Type B pancreatic cell (in vitro differentiated cells): ENCODE data around the gene LRCOL1. TPM values are rescaled to one million over a fixed set of nuclear protein-coding genes. Genes with fewer than 3 reads are reported as not detected.

ENCODE experiments used
- DNase-seq: peaks from one replicate; pipeline ENCODE4 v3.0.0; 2021; ENCODE audit warnings: mixed read lengths; ENCODE audit not compliant: unreplicated experiment; ENCODE audit errors: extremely low spot score
- H3K27ac Mint-ChIP-seq: 2 replicates; pipeline ENCODE4 v1.8.0; 2021; ENCODE audit warnings: mild to moderate bottlenecking, mixed read lengths
- H3K27me3 Mint-ChIP-seq: 2 replicates; pipeline ENCODE4 v1.8.0; 2021; ENCODE audit warnings: mixed read lengths
- H3K36me3 Mint-ChIP-seq: 2 replicates; pipeline ENCODE4 v1.8.0; 2021; ENCODE audit warnings: mixed read lengths
- H3K4me1 Mint-ChIP-seq: one replicate; pipeline ENCODE4 v1.8.0; 2021; ENCODE audit warnings: mixed read lengths; ENCODE audit not compliant: unreplicated experiment
- H3K4me3 Mint-ChIP-seq: 2 replicates; pipeline ENCODE4 v1.8.0; 2021; ENCODE audit warnings: mild to moderate bottlenecking, mixed read lengths
- H3K9me3 Mint-ChIP-seq: 2 replicates; pipeline ENCODE4 v1.8.0; 2021; ENCODE audit warnings: mixed read lengths
- CTCF ChIP-seq: fragments of 200-600 bp; sonication (generic); conservative IDR thresholded peaks from 2 replicates; pipeline ENCODE4 v1.5.0; 2021; ENCODE audit warnings: antibody characterized with exemption, mild to moderate bottlenecking
- total RNA-seq: library from RNA; stranded (reverse); gene quantifications from 2 replicates; pipeline ENCODE4 v1.2.1, GENCODE V29; 2021; ENCODE audit warnings: low replicate concordance

The LRCOL1 gene
- total RNA-seq, 1 donor from 2014 or later = not detected

GRCh38 chr12:132606466-132606865 is 3.9 kb downstream of the LRCOL1 start:
- H3K27me3 Mint-ChIP-seq = peaks cover 52% of the 10 kb centered on the region
- no peak overlapping the region for H3K27ac Mint-ChIP-seq

GRCh38 chr12:132605892-132606291 is 4.5 kb downstream of the LRCOL1 start:
- Mint-ChIP-seq H3K36me3 (no peaks in the 10 kb centered on the region), H3K4me1 (peaks cover 29% of the 10 kb centered on the region), H3K27ac (no peak overlapping the region), H3K9me3 (no peaks in the 10 kb centered on the region), H3K27me3 (peaks cover 53% of the 10 kb centered on the region), H3K4me3 (no peak overlapping the region)
- TF ChIP-seq CTCF = no peak
- no peak for DNase-seq

More at GRCh38 chr12:132606466-132606865, 3.9 kb downstream of the LRCOL1 start:
- peak; percentile 63 for DNase-seq
- no peak overlapping the region for H3K4me3 Mint-ChIP-seq
- H3K36me3 Mint-ChIP-seq = no peaks in the 10 kb centered on the region
- H3K4me1 Mint-ChIP-seq = peaks cover 29% of the 10 kb centered on the region
- TF ChIP-seq CTCF = no peak
- no peaks in the 10 kb centered on the region for H3K9me3 Mint-ChIP-seq

- TF ChIP-seq CTCF = no peak
- Mint-ChIP-seq H3K27me3 (peaks cover 54% of the 10 kb centered on the region), H3K9me3 (no peaks in the 10 kb centered on the region)
Measured at GRCh38 chr12:132604668-132605441, 5.5 kb downstream of the LRCOL1 start.

DNA sequence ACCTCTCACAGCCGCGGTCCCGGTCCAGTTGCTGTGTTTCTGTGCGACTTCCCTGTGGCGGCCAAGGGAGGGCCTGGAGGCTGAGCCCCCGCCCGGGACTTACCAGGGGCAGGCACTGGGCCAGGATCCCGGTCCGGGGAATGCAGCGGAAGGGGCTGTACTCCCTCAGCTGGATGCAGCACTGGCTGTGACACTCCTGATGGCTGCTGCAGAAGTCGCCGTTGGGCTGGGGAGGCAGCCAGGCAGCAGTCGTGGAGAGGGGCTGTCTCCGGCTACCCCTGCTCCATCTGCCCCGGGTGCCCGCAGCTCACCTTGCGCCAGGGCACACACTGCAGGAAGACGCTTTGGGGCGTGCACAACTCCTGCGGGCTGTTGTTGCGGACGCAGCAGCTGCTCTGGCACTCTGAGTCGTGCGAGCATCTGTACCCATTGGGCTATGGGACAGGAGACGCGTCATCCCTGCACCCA is 6.2 kb downstream of the LRCOL1 start:
- Mint-ChIP-seq H3K4me3 (no peak overlapping the region), H3K9me3 (no peaks in the 10 kb centered on the region), H3K27me3 (peaks cover 54% of the 10 kb centered on the region), H3K4me1 (peaks cover 34% of the 10 kb centered on the region), H3K27ac (no peak overlapping the region), H3K36me3 (no peaks in the 10 kb centered on the region)
- TF ChIP-seq CTCF = no peak
- DNase-seq = no peak

More at GRCh38 chr12:132604668-132605441, 5.5 kb downstream of the LRCOL1 start:
- Mint-ChIP-seq H3K36me3 (no peaks in the 10 kb centered on the region), H3K4me1 (peaks cover 34% of the 10 kb centered on the region), H3K4me3 (no peak overlapping the region), H3K27ac (no peak overlapping the region)
- DNase-seq = no peak

DNA sequence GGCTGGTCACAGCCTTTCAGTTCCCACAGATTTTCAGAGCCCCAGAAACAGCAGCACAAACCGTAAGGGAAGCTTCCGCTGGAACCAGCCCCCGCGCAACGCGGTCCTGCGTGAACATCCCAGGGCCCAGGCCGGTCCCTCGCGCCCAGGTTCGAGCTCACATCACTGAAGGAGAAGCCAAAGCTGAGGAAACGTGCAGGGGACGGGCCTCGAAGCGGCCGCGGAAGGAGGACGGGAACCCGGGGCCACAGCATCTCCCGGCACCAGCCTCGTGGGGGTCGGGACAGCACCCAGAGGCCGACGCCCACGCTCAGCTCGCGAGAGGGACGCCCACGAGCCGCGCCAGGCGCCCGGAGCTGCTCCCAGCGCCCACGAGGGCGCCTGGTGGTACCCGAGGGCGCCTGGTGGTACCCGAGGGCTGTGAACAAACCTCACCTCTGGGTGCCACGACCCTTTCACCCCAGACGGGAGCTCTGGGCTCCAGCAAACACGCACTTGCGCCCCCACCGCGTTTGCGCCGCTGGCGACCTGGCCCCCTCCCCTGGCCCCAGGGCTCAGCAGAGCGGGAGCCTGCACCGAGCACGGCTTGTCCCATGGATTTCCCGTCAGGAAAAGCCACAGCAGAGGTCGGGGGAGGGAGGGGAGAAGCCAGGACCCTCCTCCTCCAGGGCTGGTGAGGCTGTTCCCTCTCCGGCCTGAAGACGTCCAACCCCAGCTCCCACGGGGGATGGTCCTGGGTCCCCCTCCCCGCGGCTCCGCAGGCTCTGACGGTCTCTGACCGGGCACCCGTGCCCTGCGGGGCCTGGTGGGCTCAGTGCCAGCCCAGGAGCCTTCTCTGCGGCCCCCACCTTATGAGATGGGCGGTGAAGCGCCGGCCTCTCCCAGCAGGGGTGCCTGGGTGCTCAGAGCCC is 6.9 kb downstream of the LRCOL1 start:
- H3K9me3 Mint-ChIP-seq = no peaks in the 10 kb centered on the region
- no peak for DNase-seq
- no peak for TF ChIP-seq CTCF
- H3K4me1 Mint-ChIP-seq = peaks cover 34% of the 10 kb centered on the region
- H3K4me3 Mint-ChIP-seq = peak overlapping the region; percentile 44
- peak overlapping the region; percentile 36 for H3K27ac Mint-ChIP-seq
- H3K36me3 Mint-ChIP-seq = no peaks in the 10 kb centered on the region
- peaks cover 49% of the 10 kb centered on the region for H3K27me3 Mint-ChIP-seq
